HepG2 (cell line): ENCODE measurements around the gene MYCBPAP. TPM values are rescaled to one million over a fixed set of nuclear protein-coding genes. Genes with fewer than 3 reads are reported as not detected.

Experiments
- ATAC-seq: fragments of 200-7000 bp; cut with Tn5 transposase; 3 replicates; pipeline ENCODE4 v1.9.1; 2020; ENCODE audit warnings: mild to moderate bottlenecking, moderate library complexity
- BruUV-seq: library from RNA; stranded (reverse); fragments of 400-500 nt; replicated peaks from 2 replicates; lab custom pipeline; 2021; lab: Mats Ljungman, UMichigan
- CTCF ChIA-PET: fragments of 300-600 bp; formaldehyde crosslinking; extraction: SDS; loops from one replicate; lab custom pipeline; 2021; ENCODE audit warnings: low total read pairs, inconsistent platforms, low intra/inter-chr PET ratio; lab: Yijun Ruan, JAX
- POLR2A ChIA-PET: fragments of 350-600 bp; sonication (Branson Sonifier 250); formaldehyde crosslinking; loops from one replicate; lab custom pipeline; 2020; ENCODE audit warnings: antibody characterized with exemption, inconsistent platforms; lab: Yijun Ruan, JAX
- DNase-seq: peaks from one replicate; pipeline ENCODE4 v3.0.0-alpha.2; 2015; ENCODE audit warnings: low spot score
- FAIRE-seq: peaks from 3 replicates; lab custom pipeline; 2011; peaks lifted over from hg19 to GRCh38; lab: Jason Lieb, UNC
- H2AFZ ChIP-seq: one replicate; pipeline ENCODE4 v1.6.1; 2011; ENCODE audit warnings: low read length, inconsistent platforms
- H3K27ac ChIP-seq: fragments of 300-600 bp; 3 replicates; pipeline ENCODE4 v1.8.0; 2011; ENCODE audit warnings: mixed run types, mild to moderate bottlenecking, mixed read lengths, low read length, inconsistent platforms; ENCODE audit not compliant: insufficient read depth; ENCODE audit errors: extremely low read length
- H3K27me3 ChIP-seq, 2 experiments: fragments of 200-600 bp in 1 of 2; 2 replicates in 1 of 2; 3 replicates in 1 of 2; pipeline versions ENCODE4 v1.6.0 to v1.8.0; 2011; ENCODE audit warnings: low read length in 2 of 2, mild to moderate bottlenecking in 2 of 2, moderate library complexity in 2 of 2, inconsistent platforms in 1 of 2; ENCODE audit not compliant: insufficient read depth in 2 of 2, control insufficient read depth in 1 of 2
- H3K36me3 ChIP-seq, 2 experiments: fragments of 200-600 bp in 1 of 2; replicated peaks in 1 of 2; 2 replicates in 1 of 2; 3 replicates in 1 of 2; pipeline versions ENCODE4 v1.5.1 to v1.8.0; 2011; ENCODE audit warnings: low read length in 2 of 2, inconsistent platforms in 1 of 2; ENCODE audit not compliant: insufficient read depth in 2 of 2, control insufficient read depth in 1 of 2
- H3K4me1 ChIP-seq: 2 replicates; pipeline ENCODE4 v1.5.1; 2012; ENCODE audit warnings: low read length, inconsistent platforms; ENCODE audit not compliant: insufficient read depth
- H3K4me2 ChIP-seq: 2 replicates; pipeline ENCODE4 v1.6.0; 2011; ENCODE audit warnings: low read depth, low read length, inconsistent platforms
- H3K4me3 ChIP-seq, 3 experiments: fragments of 200-600 bp in 1 of 3; sonication (generic), shearing (Covaris generic) in 1 of 3; replicated peaks in 1 of 3; 2 replicates each; pipeline ENCODE4 v1.5.1; 2011 to 2016; ENCODE audit warnings: low read length in 3 of 3, inconsistent platforms in 2 of 3, low read depth in 2 of 3, mild to moderate bottlenecking in 2 of 3, control low read depth in 1 of 3, mixed read lengths in 1 of 3; ENCODE audit not compliant: insufficient read depth in 1 of 3
- H3K79me2 ChIP-seq: one replicate; pipeline ENCODE4 v1.6.1; 2011; ENCODE audit warnings: low read length, inconsistent platforms; ENCODE audit not compliant: insufficient read depth
- H3K9ac ChIP-seq: 2 replicates; pipeline ENCODE4 v1.6.0; 2011; ENCODE audit warnings: mild to moderate bottlenecking, low read depth, low read length, inconsistent platforms; ENCODE audit not compliant: insufficient read depth
- H3K9me3 ChIP-seq: 2 replicates; pipeline ENCODE4 v1.5.1; 2012; ENCODE audit warnings: mild to moderate bottlenecking, low read length
- H4K20me1 ChIP-seq: 2 replicates; pipeline ENCODE4 v1.6.0; 2011; ENCODE audit warnings: inconsistent platforms, mild to moderate bottlenecking, low read length, moderate library complexity; ENCODE audit not compliant: insufficient read depth
- NFIB ChIP-seq: sonication (generic); formaldehyde crosslinking; IDR thresholded peaks from 2 replicates; pipeline ENCODE4 v1.9.0; 2021; ENCODE audit warnings: missing genetic modification reagents, mild to moderate bottlenecking, borderline replicate concordance
- RFX3 ChIP-seq: IDR thresholded peaks from 2 replicates; pipeline ENCODE4 v1.6.1; 2016; ENCODE audit warnings: missing biosample characterization, missing genetic modification reagents
- SSRP1 ChIP-seq: IDR thresholded peaks from 2 replicates; pipeline ENCODE4 v1.6.1; 2016; ENCODE audit warnings: control low read depth
- THRA ChIP-seq: sonication (generic); formaldehyde crosslinking; IDR thresholded peaks from 2 replicates; pipeline ENCODE4 v1.4.0; 2020; ENCODE audit warnings: missing genetic modification reagents, borderline replicate concordance
- ZNF230 ChIP-seq: sonication (generic); formaldehyde crosslinking; IDR thresholded peaks from 2 replicates; pipeline ENCODE4 v1.4.0; 2020; ENCODE audit warnings: mild to moderate bottlenecking, missing genetic modification reagents
- ZNF709 ChIP-seq: sonication (generic); formaldehyde crosslinking; IDR thresholded peaks from 2 replicates; pipeline ENCODE4 v1.5.0; 2020; ENCODE audit warnings: mild to moderate bottlenecking, missing genetic modification reagents
- ZSCAN31 ChIP-seq: sonication (generic); formaldehyde crosslinking; IDR thresholded peaks from 2 replicates; pipeline ENCODE4 v1.5.0; 2020; ENCODE audit warnings: low read depth, mild to moderate bottlenecking, missing genetic modification reagents
- WGBS: methylation state at CpG from one replicate; pipeline ENCODE4 v1.1.6; 2017; ENCODE audit warnings: low lambda C conversion rate; 5-methylcytosine and 5-hydroxymethylcytosine counted together
- in situ Hi-C: cut with HindIII; loops from 2 replicates; pipeline ENCODE4 v1.10.0; 2017; ENCODE audit warnings: low pct_unique_long_range_greater_than_20kb; ENCODE audit not compliant: extremely low pct_ligation_motif_present
- intact Hi-C: fragments of 100-400 bp; cut with micrococcal nuclease; formaldehyde crosslinking; loops from one replicate; pipeline ENCODE4 v1.10.0; 2022; ENCODE audit not compliant: unreplicated experiment
- polyA plus RNA-seq, 8 experiments: library from polyadenylated mRNA; depleted of rRNA in 3 of 8; stranded (reverse) in 7 of 8; unstranded in 1 of 8; fragments of >200 nt; fragmentation: Illumina TruSeq in 4 of 8; extraction: Trizol in 4 of 8; gene quantifications; 2 replicates each; pipeline versions ENCODE4 v1.2.1 to v1.2.3, GENCODE V29; 2011 to 2016; ENCODE audit warnings: low read depth in 4 of 8, missing spikeins in 1 of 8, mixed read lengths in 1 of 8; ENCODE audit not compliant: insufficient read depth in 1 of 8
- total RNA-seq, 5 experiments: library from RNA; depleted of rRNA; stranded (reverse); fragments of >200 nt; fragmentation: Illumina TruSeq; extraction: Trizol; gene quantifications; 2 replicates each; pipeline ENCODE4 v1.2.3, GENCODE V29; 2016; ENCODE audit warnings: low read depth in 1 of 5
- TF ChIP-seq, protein P1 (sequence below): sonication (generic); formaldehyde crosslinking; IDR thresholded peaks from one replicate; pipeline ENCODE4 v1.5.1; 2020; ENCODE audit warnings: mild to moderate bottlenecking, missing genetic modification reagents; ENCODE audit errors: not compliant biosample characterization
- TF ChIP-seq, protein P2 (sequence below): IDR thresholded peaks from 2 replicates; pipeline ENCODE4 v1.6.1; 2016; ENCODE audit warnings: mild to moderate bottlenecking

The MYCBPAP gene
- total and polyA plus RNA-seq, 2 of the 13 experiments (the other 11 are each of a cell fraction or from before 2014, with no cell fraction given), result 0.22 to 0.24 TPM

GRCh38 chr17:50550661-50551432 lies 42.6 kb downstream of the MYCBPAP start (continued):
- TF ChIP-seq THRA (CRISPR knock-in tag), result peak; percentile 66; the same call in 1 of the 2 replicates

- ATAC-seq, result no peak
- Histone ChIP-seq H3K9ac (no peak overlapping the region), H3K27me3 (no peaks in the 10 kb centered on the region), H2AFZ (no peak overlapping the region), H3K27ac (no peak overlapping the region), H3K9me3 (no peaks in the 10 kb centered on the region), H3K79me2 (peaks cover 3% of the 10 kb centered on the region), H3K4me3 (no peak overlapping the region), H3K4me1 (peaks cover 45% of the 10 kb centered on the region), H3K4me2 (no peak overlapping the region), H4K20me1 (no peaks in the 10 kb centered on the region), H3K36me3 (peaks cover 0 to 5% of the 10 kb centered on the region in 2 experiments; a peak in 3 of 5 replicates)
- ChIA-PET CTCF (interaction anchor here (0.9 to 1.8 kb wide), 10 partner anchors 24 to 291 kb away, joined by 3 to 10 read pairs (median 4); no protein-coding TSS in a partner anchor), POLR2A (interaction anchor here (0.7 to 3.1 kb wide), 19 partner anchors 9 to 315 kb away, joined by 3 to 20 read pairs (median 5); partner anchors contain the start of genes CACNA1G, LUC7L3 and TOB1)
- WGBS, result 100% methylated on average over 3 of the region's 8 CpGs
- intact Hi-C loops, result no loop called here
- no TSS peak for BruUV-seq
- TF ChIP-seq ZNF709 (CRISPR knock-in tag) (no peak), NFIB (CRISPR knock-in tag) (0 out of 2 replicates have a peak, but pooled peaks have one; percentile 55), ZSCAN31 (CRISPR knock-in tag) (no peak), RFX3 (CRISPR knock-in tag) (no peak), ZNF230 (CRISPR knock-in tag) (no peak), SSRP1 (CRISPR knock-in tag) (0 out of 2 replicates have a peak, but pooled peaks have one; percentile 12)
- TF ChIP-seq, protein P1, sequence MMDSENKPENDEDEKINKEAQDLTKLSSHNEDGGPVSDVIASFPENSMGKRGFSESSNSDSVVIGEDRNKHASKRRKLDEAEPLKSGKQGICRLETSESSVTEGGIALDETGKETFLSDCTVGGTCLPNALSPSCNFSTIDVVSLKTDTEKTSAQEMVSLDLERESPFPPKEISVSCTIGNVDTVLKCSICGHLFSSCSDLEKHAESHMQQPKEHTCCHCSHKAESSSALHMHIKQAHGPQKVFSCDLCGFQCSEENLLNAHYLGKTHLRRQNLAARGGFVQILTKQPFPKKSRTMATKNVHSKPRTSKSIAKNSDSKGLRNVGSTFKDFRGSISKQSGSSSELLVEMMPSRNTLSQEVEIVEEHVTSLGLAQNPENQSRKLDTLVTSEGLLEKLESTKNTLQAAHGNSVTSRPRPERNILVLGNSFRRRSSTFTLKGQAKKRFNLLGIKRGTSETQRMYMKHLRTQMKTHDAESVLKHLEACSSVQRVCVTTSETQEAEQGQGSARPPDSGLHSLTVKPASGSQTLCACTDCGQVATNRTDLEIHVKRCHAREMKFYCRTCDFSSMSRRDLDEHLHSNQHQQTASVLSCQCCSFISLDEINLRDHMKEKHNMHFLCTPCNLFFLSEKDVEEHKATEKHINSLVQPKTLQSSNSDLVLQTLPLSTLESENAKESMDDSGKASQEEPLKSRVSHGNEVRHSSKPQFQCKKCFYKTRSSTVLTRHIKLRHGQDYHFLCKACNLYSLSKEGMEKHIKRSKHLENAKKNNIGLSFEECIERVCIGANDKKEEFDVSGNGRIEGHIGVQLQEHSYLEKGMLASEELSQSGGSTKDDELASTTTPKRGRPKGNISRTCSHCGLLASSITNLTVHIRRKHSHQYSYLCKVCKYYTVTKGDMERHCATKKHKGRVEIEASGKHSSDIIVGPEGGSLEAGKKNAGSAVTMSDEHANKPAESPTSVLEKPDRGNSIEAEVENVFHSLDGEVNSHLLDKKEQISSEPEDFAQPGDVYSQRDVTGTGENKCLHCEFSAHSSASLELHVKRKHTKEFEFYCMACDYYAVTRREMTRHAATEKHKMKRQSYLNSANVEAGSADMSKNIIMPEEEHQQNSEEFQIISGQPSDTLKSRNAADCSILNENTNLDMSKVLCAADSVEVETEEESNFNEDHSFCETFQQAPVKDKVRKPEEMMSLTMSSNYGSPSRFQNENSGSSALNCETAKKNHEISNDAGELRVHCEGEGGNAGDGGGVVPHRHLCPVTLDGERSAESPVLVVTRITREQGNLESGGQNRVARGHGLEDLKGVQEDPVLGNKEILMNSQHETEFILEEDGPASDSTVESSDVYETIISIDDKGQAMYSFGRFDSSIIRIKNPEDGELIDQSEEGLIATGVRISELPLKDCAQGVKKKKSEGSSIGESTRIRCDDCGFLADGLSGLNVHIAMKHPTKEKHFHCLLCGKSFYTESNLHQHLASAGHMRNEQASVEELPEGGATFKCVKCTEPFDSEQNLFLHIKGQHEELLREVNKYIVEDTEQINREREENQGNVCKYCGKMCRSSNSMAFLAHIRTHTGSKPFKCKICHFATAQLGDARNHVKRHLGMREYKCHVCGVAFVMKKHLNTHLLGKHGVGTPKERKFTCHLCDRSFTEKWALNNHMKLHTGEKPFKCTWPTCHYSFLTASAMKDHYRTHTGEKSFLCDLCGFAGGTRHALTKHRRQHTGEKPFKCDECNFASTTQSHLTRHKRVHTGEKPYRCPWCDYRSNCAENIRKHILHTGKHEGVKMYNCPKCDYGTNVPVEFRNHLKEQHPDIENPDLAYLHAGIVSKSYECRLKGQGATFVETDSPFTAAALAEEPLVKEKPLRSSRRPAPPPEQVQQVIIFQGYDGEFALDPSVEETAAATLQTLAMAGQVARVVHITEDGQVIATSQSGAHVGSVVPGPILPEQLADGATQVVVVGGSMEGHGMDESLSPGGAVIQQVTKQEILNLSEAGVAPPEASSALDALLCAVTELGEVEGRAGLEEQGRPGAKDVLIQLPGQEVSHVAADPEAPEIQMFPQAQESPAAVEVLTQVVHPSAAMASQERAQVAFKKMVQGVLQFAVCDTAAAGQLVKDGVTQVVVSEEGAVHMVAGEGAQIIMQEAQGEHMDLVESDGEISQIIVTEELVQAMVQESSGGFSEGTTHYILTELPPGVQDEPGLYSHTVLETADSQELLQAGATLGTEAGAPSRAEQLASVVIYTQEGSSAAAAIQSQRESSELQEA (CRISPR knock-in tag), result no peak
- TF ChIP-seq, protein P2, sequence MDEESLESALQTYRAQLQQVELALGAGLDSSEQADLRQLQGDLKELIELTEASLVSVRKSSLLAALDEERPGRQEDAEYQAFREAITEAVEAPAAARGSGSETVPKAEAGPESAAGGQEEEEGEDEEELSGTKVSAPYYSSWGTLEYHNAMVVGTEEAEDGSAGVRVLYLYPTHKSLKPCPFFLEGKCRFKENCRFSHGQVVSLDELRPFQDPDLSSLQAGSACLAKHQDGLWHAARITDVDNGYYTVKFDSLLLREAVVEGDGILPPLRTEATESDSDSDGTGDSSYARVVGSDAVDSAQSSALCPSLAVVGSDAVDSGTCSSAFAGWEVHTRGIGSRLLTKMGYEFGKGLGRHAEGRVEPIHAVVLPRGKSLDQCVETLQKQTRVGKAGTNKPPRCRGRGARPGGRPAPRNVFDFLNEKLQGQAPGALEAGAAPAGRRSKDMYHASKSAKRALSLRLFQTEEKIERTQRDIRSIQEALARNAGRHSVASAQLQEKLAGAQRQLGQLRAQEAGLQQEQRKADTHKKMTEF (CRISPR knock-in tag), result no peak
- in situ Hi-C loops, result no loop called here
- no peak for DNase-seq
- no peak for FAIRE-seq
Measured at GRCh38 chr17:50551433-50551815, 43.2 kb downstream of the MYCBPAP start.
